A549 (cell line): ENCODE measurements around the gene R3HDML. TPM values are rescaled to one million over a fixed set of nuclear protein-coding genes. Genes with fewer than 3 reads are reported as not detected.
"Not testable (repeated sequence)": the region's sequence is repeated elsewhere in the genome, so short reads cannot be mapped to it uniquely, and the experiment has no call there.

Experiments used
- ATAC-seq, 2 experiments: fragments of 200-7000 bp in 1 of 2; fragments of >200 bp in 1 of 2; cut with Nextera tagmentation in 1 of 2; cut with Tn5 transposase in 1 of 2; 3 replicates each; pipeline versions ENCODE4 v1.8.0 to v1.9.1; 2018 to 2020; ENCODE audit warnings: mild to moderate bottlenecking in 1 of 2, moderate library complexity in 1 of 2
- CTCF ChIA-PET: fragments of 300-600 bp; sonication (Branson Sonifier 250); formaldehyde crosslinking; extraction: SDS; loops from one replicate; lab custom pipeline; 2021; ENCODE audit warnings: antibody characterized with exemption, inconsistent platforms; lab: Yijun Ruan, JAX
- POLR2A ChIA-PET: fragments of 350-600 bp; formaldehyde crosslinking; extraction: SDS; loops from one replicate; lab custom pipeline; 2021; ENCODE audit warnings: antibody characterized with exemption, inconsistent platforms; lab: Yijun Ruan, JAX
- DNase-seq, 2 experiments: peaks; one replicate each; pipeline versions ENCODE4 v3.0.0 to v3.0.0-alpha.2; 2011 to 2016; ENCODE audit warnings: low read depth in 1 of 2, low spot score in 1 of 2
- FAIRE-seq: peaks from 2 replicates; lab custom pipeline; 2011; peaks lifted over from hg19 to GRCh38; lab: Jason Lieb, UNC
- H3K27ac ChIP-seq, 2 experiments: fragments of >200 bp; sonication (Bioruptor Twin); formaldehyde crosslinking; 3 replicates each; pipeline ENCODE4 v1.5.1; 2016 to 2017
- H3K4me1 ChIP-seq: fragments of >200 bp; sonication (Bioruptor Twin); formaldehyde crosslinking; 3 replicates; pipeline ENCODE4 v1.6.1; 2016
- H3K4me2 ChIP-seq: fragments of >200 bp; sonication (Bioruptor Twin); formaldehyde crosslinking; 3 replicates; pipeline ENCODE4 v1.6.1; 2016
- H3K4me3 ChIP-seq: fragments of >200 bp; sonication (Bioruptor Twin); formaldehyde crosslinking; 3 replicates; pipeline ENCODE4 v1.5.1; 2016
- H3K9me3 ChIP-seq: fragments of >200 bp; sonication (Bioruptor Twin); formaldehyde crosslinking; 3 replicates; pipeline ENCODE4 v1.6.1; 2016
- CBX2 ChIP-seq: fragments of 200-600 bp; sonication (generic); IDR thresholded peaks from 2 replicates; pipeline ENCODE4 v1.6.1; 2016; ENCODE audit warnings: low read depth, mild to moderate bottlenecking, borderline replicate concordance
- CBX8 ChIP-seq: fragments of 200-600 bp; sonication (generic); IDR thresholded peaks from 2 replicates; pipeline ENCODE4 v1.6.1; 2016
- CEBPB ChIP-seq, 2 experiments: fragments of >200 bp in 1 of 2; sonication (Bioruptor Twin) in 1 of 2; formaldehyde crosslinking in 1 of 2; IDR thresholded peaks; 2 replicates each; pipeline ENCODE4 v1.6.1; 2012 to 2016
- CHD2 ChIP-seq: fragments of 150-350 bp; IDR thresholded peaks from 2 replicates; pipeline ENCODE4 v1.6.1; 2014; ENCODE audit warnings: low read length; ENCODE audit not compliant: partially characterized antibody
- EHMT2 ChIP-seq: fragments of 200-600 bp; sonication (generic); IDR thresholded peaks from 2 replicates; pipeline ENCODE4 v1.6.1; 2016; ENCODE audit warnings: antibody characterized with exemption, low read depth, mild to moderate bottlenecking, moderate library complexity
- EP300 ChIP-seq, 2 experiments: fragments of >200 bp; sonication (Bioruptor Twin); formaldehyde crosslinking; IDR thresholded peaks; 2 replicates in 1 of 2; 3 replicates in 1 of 2; pipeline ENCODE4 v1.6.1; 2016 to 2017
- ESRRA ChIP-seq: fragments of 150-350 bp; IDR thresholded peaks from 2 replicates; pipeline ENCODE4 v1.6.1; 2014; ENCODE audit warnings: mild to moderate bottlenecking, low read length, borderline replicate concordance
- FOSB ChIP-seq: fragments of 250-450 bp; sonication (Bioruptor Pico); IDR thresholded peaks from 2 replicates; pipeline ENCODE4 v1.5.0; 2020; ENCODE audit warnings: mild to moderate bottlenecking, moderate library complexity
- HEYL ChIP-seq: fragments of 250-450 bp; sonication (Bioruptor Pico); IDR thresholded peaks from 2 replicates; pipeline ENCODE4 v1.8.0; 2021; ENCODE audit warnings: mild to moderate bottlenecking, moderate library complexity
- HOXA7 ChIP-seq: fragments of 250-450 bp; sonication (Bioruptor Pico); IDR thresholded peaks from 2 replicates; pipeline ENCODE4 v1.5.0; 2020; ENCODE audit warnings: mild to moderate bottlenecking, moderate library complexity
- HOXB13 ChIP-seq: fragments of 250-450 bp; sonication (Bioruptor Pico); IDR thresholded peaks from 2 replicates; pipeline ENCODE4 v1.5.0; 2020; ENCODE audit warnings: low read depth, mild to moderate bottlenecking, moderate library complexity
- HOXB5 ChIP-seq: fragments of 250-450 bp; sonication (Bioruptor Pico); IDR thresholded peaks from 2 replicates; pipeline ENCODE4 v1.5.0; 2020; ENCODE audit warnings: mild to moderate bottlenecking, moderate library complexity
- KDM5A ChIP-seq: fragments of 200-600 bp; sonication (generic); IDR thresholded peaks from 2 replicates; pipeline ENCODE4 v1.6.1; 2016; ENCODE audit warnings: antibody characterized with exemption, mild to moderate bottlenecking
- NPAS2 ChIP-seq: fragments of 250-450 bp; sonication (Bioruptor Pico); IDR thresholded peaks from 2 replicates; pipeline ENCODE4 v1.8.0; 2022; ENCODE audit warnings: mild to moderate bottlenecking, moderate library complexity, borderline replicate concordance
- POLR2A ChIP-seq: IDR thresholded peaks from 2 replicates; pipeline ENCODE4 v1.6.1; 2012; ENCODE audit warnings: mild to moderate bottlenecking, low read length
- RARB ChIP-seq: fragments of 250-450 bp; sonication (Bioruptor Pico); IDR thresholded peaks from 2 replicates; pipeline ENCODE4 v1.8.0; 2021; ENCODE audit warnings: mild to moderate bottlenecking, moderate library complexity
- RCOR1 ChIP-seq: fragments of 150-350 bp; IDR thresholded peaks from 2 replicates; pipeline ENCODE4 v1.6.1; 2014; ENCODE audit warnings: antibody characterized with exemption, low read length, low read depth
- RNF2 ChIP-seq: fragments of 200-600 bp; sonication (generic); IDR thresholded peaks from 2 replicates; pipeline ENCODE4 v1.6.1; 2016; ENCODE audit warnings: low read depth, mild to moderate bottlenecking, antibody characterized with exemption, moderate library complexity, borderline replicate concordance
- SMC3 ChIP-seq: fragments of >200 bp; sonication (Bioruptor Twin); formaldehyde crosslinking; IDR thresholded peaks from 3 replicates; pipeline ENCODE4 v1.6.1; 2018; ENCODE audit warnings: inconsistent platforms
- SREBF2 ChIP-seq: fragments of 450-650 bp; IDR thresholded peaks from 2 replicates; pipeline ENCODE4 v1.6.1; 2014; ENCODE audit warnings: mild to moderate bottlenecking, moderate library complexity
- TFCP2L1 ChIP-seq: fragments of 250-450 bp; sonication (Bioruptor Pico); IDR thresholded peaks from 2 replicates; pipeline ENCODE4 v1.5.0; 2021; ENCODE audit warnings: mild to moderate bottlenecking
- WGBS: methylation state at CpG from one replicate; pipeline ENCODE4 v1.1.6; 2017; ENCODE audit errors: missing lambda C conversion rate; 5-methylcytosine and 5-hydroxymethylcytosine counted together
- polyA plus RNA-seq, 4 experiments: library from polyadenylated mRNA; depleted of rRNA in 3 of 4; stranded (reverse); fragments of >200 nt; fragmentation: RNase III in 1 of 4; extraction: RNeasy Plus Mini Kit Qiagen cat#74134 plus additional on column Dnase treatment in 1 of 4; gene quantifications; 2 replicates in 3 of 4; 3 replicates in 1 of 4; pipeline ENCODE4 v1.2.3, GENCODE V29; 2011 to 2017
- TF ChIP-seq, protein P1 (sequence below): fragments of >200 bp; sonication (Bioruptor Twin); formaldehyde crosslinking; IDR thresholded peaks from 3 replicates; pipeline ENCODE4 v1.6.1; 2016
- TF ChIP-seq, protein P2 (sequence below): fragments of >200 bp; sonication (Bioruptor Twin); formaldehyde crosslinking; IDR thresholded peaks from 2 replicates; pipeline ENCODE4 v1.6.1; 2016
- TF ChIP-seq, protein P3 (sequence below): fragments of 200-600 bp; sonication (generic); IDR thresholded peaks from 2 replicates; pipeline ENCODE4 v1.6.1; 2016; ENCODE audit warnings: antibody characterized with exemption, mild to moderate bottlenecking, moderate library complexity

The R3HDML gene
- polyA plus RNA-seq, 2 of the 4 experiments (the other 2 are of a cell fraction) = 0.96 to 1.2 TPM

DNA sequence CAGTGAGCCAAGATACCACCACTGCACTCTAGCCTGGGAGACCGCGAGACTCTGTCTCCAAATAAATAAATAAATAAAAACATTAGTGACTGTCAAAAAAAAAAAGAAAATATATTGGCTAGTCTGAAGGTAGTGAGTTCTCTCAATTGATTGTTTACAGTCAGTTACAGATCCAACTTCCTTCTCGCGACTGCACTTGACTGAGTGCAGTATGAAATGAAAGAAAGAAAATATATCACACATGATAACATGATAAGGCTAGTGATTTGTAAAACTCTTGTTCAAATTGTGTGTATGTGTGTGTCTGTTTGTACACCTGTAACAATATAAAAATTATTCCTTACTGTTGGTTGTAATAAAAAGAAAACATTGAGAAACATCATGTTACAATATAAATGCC lies 7.9 kb downstream of the R3HDML start:
- CTCF ChIA-PET = interaction anchor here (0.6 to 1.0 kb wide), 3 partner anchors 36 to 128 kb away, joined by 3 read pairs; no protein-coding TSS in a partner anchor
- ATAC-seq = no peak

DNA sequence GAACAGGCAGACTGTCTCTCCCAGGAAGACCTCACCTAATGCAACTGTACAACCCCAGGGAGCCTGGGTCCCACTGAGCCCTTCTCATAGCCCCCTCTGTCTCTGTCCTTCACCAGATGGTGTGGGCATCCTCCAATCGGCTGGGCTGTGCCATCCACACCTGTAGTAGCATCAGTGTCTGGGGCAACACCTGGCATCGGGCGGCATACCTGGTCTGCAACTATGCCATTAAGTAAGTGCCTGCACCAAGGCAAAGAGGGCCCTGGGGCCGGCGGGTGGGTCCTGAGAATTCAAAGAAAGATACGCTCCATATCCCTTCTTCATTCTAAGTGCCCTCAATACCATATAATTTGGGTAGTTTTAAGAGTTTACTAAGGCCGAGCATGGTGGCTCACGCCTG lies 8.3 kb downstream of the R3HDML start:
- WGBS = 83% methylated on average over 5 of the region's 8 CpGs
- Histone ChIP-seq H3K4me3 (no peak overlapping the region), H3K4me2 (no peak overlapping the region), H3K9me3 (no peaks in the 10 kb centered on the region), H3K4me1 (no peaks in the 10 kb centered on the region), H3K27ac (no peak overlapping the region)
- no peak for ATAC-seq
- no peak for FAIRE-seq
- TF ChIP-seq TFCP2L1 (no peak), POLR2A (no peak), SMC3 (no peak), HEYL (CRISPR knock-in tag) (no peak), RCOR1 (no peak)
- TF ChIP-seq, protein P1, sequence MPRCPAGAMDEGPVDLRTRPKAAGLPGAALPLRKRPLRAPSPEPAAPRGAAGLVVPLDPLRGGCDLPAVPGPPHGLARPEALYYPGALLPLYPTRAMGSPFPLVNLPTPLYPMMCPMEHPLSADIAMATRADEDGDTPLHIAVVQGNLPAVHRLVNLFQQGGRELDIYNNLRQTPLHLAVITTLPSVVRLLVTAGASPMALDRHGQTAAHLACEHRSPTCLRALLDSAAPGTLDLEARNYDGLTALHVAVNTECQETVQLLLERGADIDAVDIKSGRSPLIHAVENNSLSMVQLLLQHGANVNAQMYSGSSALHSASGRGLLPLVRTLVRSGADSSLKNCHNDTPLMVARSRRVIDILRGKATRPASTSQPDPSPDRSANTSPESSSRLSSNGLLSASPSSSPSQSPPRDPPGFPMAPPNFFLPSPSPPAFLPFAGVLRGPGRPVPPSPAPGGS = no peak
- POLR2A ChIA-PET = no interaction called here
- CTCF ChIA-PET = interaction anchor here (0.6 to 2.8 kb wide), 6 partner anchors 13 to 132 kb away, joined by 3 to 14 read pairs (median 3); no protein-coding TSS in a partner anchor
- no peak for DNase-seq

More for the DNA sequence above, 7.9 kb downstream of the R3HDML start:
- WGBS = 90% methylated on average over 4 of the region's 4 CpGs
- TF ChIP-seq CEBPB (IDR thresholded peaks at IDR 0.05) (no peak), CHD2 (no peak), HOXB13 (CRISPR knock-in tag) (no peak), FOSB (CRISPR knock-in tag) (no peak), HOXA7 (CRISPR knock-in tag) (no peak)
- TF ChIP-seq, protein P2, sequence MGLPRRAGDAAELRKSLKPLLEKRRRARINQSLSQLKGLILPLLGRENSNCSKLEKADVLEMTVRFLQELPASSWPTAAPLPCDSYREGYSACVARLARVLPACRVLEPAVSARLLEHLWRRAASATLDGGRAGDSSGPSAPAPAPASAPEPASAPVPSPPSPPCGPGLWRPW = no peak
- TF ChIP-seq, protein P3, sequence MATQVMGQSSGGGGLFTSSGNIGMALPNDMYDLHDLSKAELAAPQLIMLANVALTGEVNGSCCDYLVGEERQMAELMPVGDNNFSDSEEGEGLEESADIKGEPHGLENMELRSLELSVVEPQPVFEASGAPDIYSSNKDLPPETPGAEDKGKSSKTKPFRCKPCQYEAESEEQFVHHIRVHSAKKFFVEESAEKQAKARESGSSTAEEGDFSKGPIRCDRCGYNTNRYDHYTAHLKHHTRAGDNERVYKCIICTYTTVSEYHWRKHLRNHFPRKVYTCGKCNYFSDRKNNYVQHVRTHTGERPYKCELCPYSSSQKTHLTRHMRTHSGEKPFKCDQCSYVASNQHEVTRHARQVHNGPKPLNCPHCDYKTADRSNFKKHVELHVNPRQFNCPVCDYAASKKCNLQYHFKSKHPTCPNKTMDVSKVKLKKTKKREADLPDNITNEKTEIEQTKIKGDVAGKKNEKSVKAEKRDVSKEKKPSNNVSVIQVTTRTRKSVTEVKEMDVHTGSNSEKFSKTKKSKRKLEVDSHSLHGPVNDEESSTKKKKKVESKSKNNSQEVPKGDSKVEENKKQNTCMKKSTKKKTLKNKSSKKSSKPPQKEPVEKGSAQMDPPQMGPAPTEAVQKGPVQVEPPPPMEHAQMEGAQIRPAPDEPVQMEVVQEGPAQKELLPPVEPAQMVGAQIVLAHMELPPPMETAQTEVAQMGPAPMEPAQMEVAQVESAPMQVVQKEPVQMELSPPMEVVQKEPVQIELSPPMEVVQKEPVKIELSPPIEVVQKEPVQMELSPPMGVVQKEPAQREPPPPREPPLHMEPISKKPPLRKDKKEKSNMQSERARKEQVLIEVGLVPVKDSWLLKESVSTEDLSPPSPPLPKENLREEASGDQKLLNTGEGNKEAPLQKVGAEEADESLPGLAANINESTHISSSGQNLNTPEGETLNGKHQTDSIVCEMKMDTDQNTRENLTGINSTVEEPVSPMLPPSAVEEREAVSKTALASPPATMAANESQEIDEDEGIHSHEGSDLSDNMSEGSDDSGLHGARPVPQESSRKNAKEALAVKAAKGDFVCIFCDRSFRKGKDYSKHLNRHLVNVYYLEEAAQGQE = no peak
- DNase-seq = no peak
- FAIRE-seq = no peak
- POLR2A ChIA-PET = no interaction called here
- Histone ChIP-seq H3K4me2 (no peak overlapping the region), H3K9me3 (no peaks in the 10 kb centered on the region), H3K4me3 (no peak overlapping the region), H3K4me1 (no peaks in the 10 kb centered on the region), H3K27ac (no peak overlapping the region)

DNA sequence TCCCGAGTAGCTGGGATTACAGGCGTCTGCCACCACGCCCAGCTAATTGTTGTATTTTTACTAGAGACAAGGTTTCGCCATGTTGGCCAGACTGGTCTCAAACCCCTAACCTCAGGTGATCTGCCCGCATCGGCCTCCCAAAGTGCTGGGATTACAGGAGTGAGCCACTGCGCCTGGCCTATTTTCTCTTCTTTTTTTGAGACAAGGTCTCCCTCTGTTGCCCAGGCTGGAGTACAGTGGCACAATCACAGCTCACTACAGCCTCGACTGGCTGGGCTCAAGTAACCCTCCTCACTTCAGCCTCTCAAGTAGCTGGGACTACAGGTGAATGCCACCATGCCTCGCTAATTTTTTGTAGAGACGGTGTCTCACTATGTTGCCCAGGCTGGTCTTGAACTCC lies 9.1 kb downstream of the R3HDML start:
- H3K27ac ChIP-seq, POLR2A ChIA-PET, FAIRE-seq, H3K4me1 ChIP-seq, H3K9me3 ChIP-seq, DNase-seq, H3K4me3 ChIP-seq, H3K4me2 ChIP-seq, ATAC-seq: not testable (repeated sequence)
- CTCF ChIA-PET = interaction anchor here (0.7 to 2.8 kb wide), 6 partner anchors 14 to 133 kb away, joined by 3 to 14 read pairs (median 4); partner anchors contain the start of gene FITM2
- WGBS = 86% methylated on average over 10 of the region's 10 CpGs

DNA sequence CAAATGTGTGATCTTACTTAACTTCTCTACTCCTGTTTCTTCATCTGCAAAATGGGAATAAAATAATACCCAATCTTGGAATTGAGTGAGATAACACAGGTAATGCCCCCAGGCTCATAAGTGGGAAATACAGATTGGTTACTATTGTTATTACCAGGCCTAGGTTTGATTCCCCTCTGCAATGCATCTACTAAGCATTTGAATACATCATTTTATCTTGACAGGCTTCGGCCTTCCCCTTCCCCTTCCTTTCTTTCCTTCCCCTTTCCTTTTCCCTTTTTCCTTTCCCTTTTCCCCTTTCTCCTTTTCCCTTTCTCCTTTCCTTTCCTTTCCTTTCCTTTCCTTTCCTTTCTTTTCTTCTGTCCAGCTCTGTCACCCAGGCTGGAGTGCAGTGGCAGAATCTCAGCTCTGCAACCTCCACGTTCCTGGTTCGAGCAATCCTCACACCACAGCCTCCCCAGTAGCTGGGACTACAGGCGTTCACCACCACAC lies 11.4 kb downstream of the R3HDML start:
- no peaks in the 10 kb centered on the region for H3K4me1 ChIP-seq
- 89% methylated on average over 4 of the region's 4 CpGs for WGBS
- CTCF ChIA-PET = interaction anchor here (2.0 to 2.8 kb wide), 2 partner anchors 37 to 130 kb away, joined by 6 to 14 read pairs; partner anchors contain the start of gene FITM2
- TF ChIP-seq RNF2 = no peak
- no peak for TF ChIP-seq KDM5A
- TF ChIP-seq EHMT2 = no peak
- no peak for TF ChIP-seq EP300 (IDR thresholded peaks at IDR 0.05)
- TF ChIP-seq NPAS2 = no peak
- no peak for TF ChIP-seq HOXB13 (CRISPR knock-in tag)
- no peak for TF ChIP-seq HOXB5 (CRISPR knock-in tag)
- no peak for TF ChIP-seq CBX2
- TF ChIP-seq RARB (CRISPR knock-in tag) = no peak
- TF ChIP-seq, protein P2 = no peak
- no peak for TF ChIP-seq HOXA7 (CRISPR knock-in tag)
- no peak for TF ChIP-seq CBX8
- TF ChIP-seq TFCP2L1 = no peak
- no peak for TF ChIP-seq POLR2A
- no peak for TF ChIP-seq FOSB (CRISPR knock-in tag)
- no peak for TF ChIP-seq SREBF2
- no peak for TF ChIP-seq ESRRA
- DNase-seq (no peak), FAIRE-seq (no peak), ATAC-seq (no peak)
- H3K9me3 ChIP-seq = no peaks in the 10 kb centered on the region
- no peak overlapping the region for H3K27ac ChIP-seq
- no peak overlapping the region for H3K4me2 ChIP-seq
- POLR2A ChIA-PET = no interaction called here
- no peak overlapping the region for H3K4me3 ChIP-seq
